Measurements from ENCODE around the gene ABCA13. TPM values are rescaled to one million over a fixed set of nuclear protein-coding genes. Genes with fewer than 3 reads are reported as not detected.

The ABCA13 gene
- total and polyA plus RNA-seq, 2 donors from 2014 or later: 0.62 to 6.0 TPM

DNA sequence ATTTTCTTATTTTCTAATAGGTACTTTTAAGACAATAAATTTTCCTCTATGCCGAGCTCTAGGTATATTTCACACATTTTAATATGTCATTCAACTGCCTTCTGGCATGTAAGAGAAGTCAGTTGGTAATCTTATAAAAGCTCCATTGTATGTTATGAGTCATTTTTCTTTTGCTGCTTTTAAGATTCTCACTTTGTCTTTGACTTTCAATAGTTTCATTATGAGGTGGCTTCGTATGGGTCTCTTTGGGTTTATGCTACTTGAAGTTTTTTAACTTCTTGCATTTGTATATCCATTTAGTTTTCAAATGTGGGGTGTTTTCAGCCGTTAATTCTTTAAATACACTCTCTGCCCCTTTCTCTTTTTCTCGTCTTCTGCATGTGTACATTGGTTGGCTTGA lies 80.5 kb downstream of the ABCA13 start:
- Histone ChIP-seq H3K27ac (ENCODE audit: low read depth in 2 of 2, low read length in 2 of 2) (no peak overlapping the region), H3K36me3 (ENCODE audit: control insufficient read depth in 2 of 3, insufficient read depth in 3 of 3, low read length in 3 of 3) (no peaks in the 10 kb centered on the region), H3K9me3 (ENCODE audit: control insufficient read depth in 2 of 3, insufficient read depth in 1 of 3, low read length in 3 of 3) (no peaks in the 10 kb centered on the region), H3K4me1 (ENCODE audit: control insufficient read depth in 2 of 3, insufficient read depth in 2 of 3, low read depth in 1 of 3, low read length in 3 of 3) (no peaks in the 10 kb centered on the region), H3K9ac (ENCODE audit: low read length in 3 of 3) (no peak overlapping the region), H3K4me3 (ENCODE audit: low read length in 3 of 3) (no peak overlapping the region), H3K27me3 (ENCODE audit: control insufficient read depth, insufficient read depth, low read length) (no peaks in the 10 kb centered on the region)
- DNase-seq: no peak
- FAIRE-seq: no peak
- TF ChIP-seq, protein P1, sequence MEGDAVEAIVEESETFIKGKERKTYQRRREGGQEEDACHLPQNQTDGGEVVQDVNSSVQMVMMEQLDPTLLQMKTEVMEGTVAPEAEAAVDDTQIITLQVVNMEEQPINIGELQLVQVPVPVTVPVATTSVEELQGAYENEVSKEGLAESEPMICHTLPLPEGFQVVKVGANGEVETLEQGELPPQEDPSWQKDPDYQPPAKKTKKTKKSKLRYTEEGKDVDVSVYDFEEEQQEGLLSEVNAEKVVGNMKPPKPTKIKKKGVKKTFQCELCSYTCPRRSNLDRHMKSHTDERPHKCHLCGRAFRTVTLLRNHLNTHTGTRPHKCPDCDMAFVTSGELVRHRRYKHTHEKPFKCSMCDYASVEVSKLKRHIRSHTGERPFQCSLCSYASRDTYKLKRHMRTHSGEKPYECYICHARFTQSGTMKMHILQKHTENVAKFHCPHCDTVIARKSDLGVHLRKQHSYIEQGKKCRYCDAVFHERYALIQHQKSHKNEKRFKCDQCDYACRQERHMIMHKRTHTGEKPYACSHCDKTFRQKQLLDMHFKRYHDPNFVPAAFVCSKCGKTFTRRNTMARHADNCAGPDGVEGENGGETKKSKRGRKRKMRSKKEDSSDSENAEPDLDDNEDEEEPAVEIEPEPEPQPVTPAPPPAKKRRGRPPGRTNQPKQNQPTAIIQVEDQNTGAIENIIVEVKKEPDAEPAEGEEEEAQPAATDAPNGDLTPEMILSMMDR (IDR thresholded peaks at IDR 0.05; ENCODE audit: borderline replicate concordance, extremely low read depth, insufficient read depth): no peak
- intact Hi-C loops (cut with DNase I): no loop called here

DNA sequence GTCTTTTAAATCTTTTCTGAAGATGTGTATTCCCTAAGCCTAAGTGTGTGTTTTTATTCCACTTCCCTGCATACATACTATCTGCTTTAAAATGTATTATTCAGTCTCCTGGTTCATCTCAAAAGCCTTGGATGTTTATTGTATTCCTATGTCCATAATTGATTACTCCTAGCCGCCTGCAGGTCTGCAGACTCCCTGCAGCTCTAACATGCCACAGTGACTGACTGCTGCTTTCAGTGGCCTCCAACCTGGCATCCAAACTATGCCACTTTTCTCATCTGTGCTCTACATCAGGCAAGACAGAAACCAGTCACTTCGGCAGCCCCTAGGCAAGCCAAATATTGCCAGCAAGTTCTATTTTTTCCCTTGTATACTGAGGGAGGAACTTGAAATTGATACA lies 81.7 kb downstream of the ABCA13 start:
- Histone ChIP-seq H3K27ac (ENCODE audit: low read depth in 2 of 2, low read length in 2 of 2) (no peak overlapping the region), H3K4me3 (ENCODE audit: low read length in 3 of 3) (no peak overlapping the region), H3K36me3 (ENCODE audit: control insufficient read depth in 2 of 3, insufficient read depth in 3 of 3, low read length in 3 of 3) (no peaks in the 10 kb centered on the region), H3K27me3 (ENCODE audit: control insufficient read depth, insufficient read depth, low read length) (no peaks in the 10 kb centered on the region), H3K9me3 (ENCODE audit: control insufficient read depth in 2 of 3, insufficient read depth in 1 of 3, low read length in 3 of 3) (peaks cover 0 to 3% (median 0%) of the 10 kb centered on the region in 3 donors), H3K9ac (ENCODE audit: low read length in 3 of 3) (no peak overlapping the region), H3K4me1 (ENCODE audit: control insufficient read depth in 2 of 3, insufficient read depth in 2 of 3, low read depth in 1 of 3, low read length in 3 of 3) (no peaks in the 10 kb centered on the region)
- intact Hi-C loops (cut with DNase I): no loop called here
- DNase-seq (no peak), FAIRE-seq (no peak)
- TF ChIP-seq, protein P1 (IDR thresholded peaks at IDR 0.05; ENCODE audit: borderline replicate concordance, extremely low read depth, insufficient read depth): no peak

DNA sequence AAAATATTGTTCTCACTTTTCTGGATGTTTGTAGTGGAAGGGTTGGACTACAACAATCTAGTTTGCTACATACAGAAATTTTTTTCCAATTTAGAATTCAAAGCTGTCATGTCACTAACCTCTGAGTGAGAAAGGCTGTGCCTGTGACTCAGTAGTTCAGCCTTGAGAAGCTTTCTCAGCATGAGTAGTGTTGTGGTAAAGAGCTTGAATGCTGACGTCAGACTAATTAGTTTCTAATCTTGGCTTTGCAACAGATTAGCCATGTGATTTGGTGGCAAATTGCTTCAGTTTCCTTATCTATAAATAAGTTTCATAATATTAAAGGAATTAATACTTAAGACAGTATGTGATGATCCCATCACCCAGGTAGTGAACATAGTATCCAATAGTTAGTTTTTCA lies 83.8 kb downstream of the ABCA13 start:
- FAIRE-seq: no peak
- intact Hi-C loops (cut with DNase I): no loop called here

More for the DNA sequence above, 83.8 kb downstream of the ABCA13 start:
- Histone ChIP-seq H3K27ac (ENCODE audit: low read depth in 2 of 2, low read length in 2 of 2) (no peak overlapping the region), H3K27me3 (ENCODE audit: control insufficient read depth, insufficient read depth, low read length) (no peaks in the 10 kb centered on the region), H3K9me3 (ENCODE audit: control insufficient read depth in 2 of 3, insufficient read depth in 1 of 3, low read length in 3 of 3) (peaks cover 0 to 3% (median 0%) of the 10 kb centered on the region in 3 donors), H3K4me1 (ENCODE audit: control insufficient read depth in 2 of 3, insufficient read depth in 2 of 3, low read depth in 1 of 3, low read length in 3 of 3) (no peaks in the 10 kb centered on the region), H3K4me3 (ENCODE audit: low read length in 3 of 3) (no peak overlapping the region), H3K36me3 (ENCODE audit: control insufficient read depth in 2 of 3, insufficient read depth in 3 of 3, low read length in 3 of 3) (no peaks in the 10 kb centered on the region), H3K9ac (ENCODE audit: low read length in 3 of 3) (no peak overlapping the region)
- TF ChIP-seq, protein P1 (IDR thresholded peaks at IDR 0.05; ENCODE audit: borderline replicate concordance, extremely low read depth, insufficient read depth): no peak
- no peak for DNase-seq
